Suprapubic skin (tissue), 3 donors: ENCODE measurements around the gene LHPP.

Experiments used
- CTCF ChIP-seq, 2 donors: fragments of 200-600 bp in 1 of 2; fragments of 450-650 bp in 1 of 2; sonication (generic) in 1 of 2; IDR thresholded peaks; one replicate each; pipeline ENCODE4 v1.5.1; 2016 to 2019; ENCODE audit warnings: antibody characterized with exemption in 2 of 2, mild to moderate bottlenecking in 1 of 2, moderate library complexity in 1 of 2
- POLR2AphosphoS5 ChIP-seq, 3 donors: sonication (generic); formaldehyde crosslinking; IDR thresholded peaks; one replicate each; pipeline ENCODE4 v1.6.1; 2017; ENCODE audit warnings: antibody characterized with exemption in 3 of 3

GRCh38 chr10:124508907-124509454, 47.4 kb downstream of the LHPP start:
- TF ChIP-seq CTCF (IDR thresholded peaks at IDR 0.05) = no peak
- no peak for TF ChIP-seq POLR2AphosphoS5 (IDR thresholded peaks at IDR 0.05)
